ENCODE measurements around the gene TANGO6.
A peak's percentile ranks its signal among the peaks of the same experiment; 100 is the strongest.
"Not testable (repeated sequence)": the region's sequence is repeated elsewhere in the genome, so short reads cannot be mapped to it uniquely, and the experiment has no call there.

Gene TANGO6

DNA sequence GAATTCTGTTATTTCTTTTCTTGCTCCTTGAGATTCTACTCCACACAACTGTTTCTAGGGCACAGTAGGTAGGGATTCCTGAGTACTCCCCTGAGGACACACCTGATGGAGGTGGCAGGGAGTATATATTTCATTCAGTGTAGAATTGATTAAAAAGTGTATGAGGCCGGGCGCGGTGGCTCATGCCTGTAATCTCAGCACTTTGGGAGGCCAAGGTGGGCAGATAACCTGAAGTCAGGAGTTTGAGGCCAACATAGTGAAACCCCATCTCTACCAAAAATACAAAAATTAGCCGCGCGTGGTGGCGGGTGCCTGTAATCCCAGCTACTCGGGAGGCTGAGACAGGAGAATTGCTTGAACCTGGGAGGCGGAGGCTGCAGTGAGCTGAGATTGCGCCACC, 283.5 kb downstream of the TANGO6 start:
- not testable (repeated sequence) for DNase-seq

GRCh38 chr16:69127966-69128510, 284.7 kb downstream of the TANGO6 start:
- no peak for DNase-seq

GRCh38 chr16:69130461-69130860, 287.1 kb downstream of the TANGO6 start:
- DNase-seq, result no peak

DNA sequence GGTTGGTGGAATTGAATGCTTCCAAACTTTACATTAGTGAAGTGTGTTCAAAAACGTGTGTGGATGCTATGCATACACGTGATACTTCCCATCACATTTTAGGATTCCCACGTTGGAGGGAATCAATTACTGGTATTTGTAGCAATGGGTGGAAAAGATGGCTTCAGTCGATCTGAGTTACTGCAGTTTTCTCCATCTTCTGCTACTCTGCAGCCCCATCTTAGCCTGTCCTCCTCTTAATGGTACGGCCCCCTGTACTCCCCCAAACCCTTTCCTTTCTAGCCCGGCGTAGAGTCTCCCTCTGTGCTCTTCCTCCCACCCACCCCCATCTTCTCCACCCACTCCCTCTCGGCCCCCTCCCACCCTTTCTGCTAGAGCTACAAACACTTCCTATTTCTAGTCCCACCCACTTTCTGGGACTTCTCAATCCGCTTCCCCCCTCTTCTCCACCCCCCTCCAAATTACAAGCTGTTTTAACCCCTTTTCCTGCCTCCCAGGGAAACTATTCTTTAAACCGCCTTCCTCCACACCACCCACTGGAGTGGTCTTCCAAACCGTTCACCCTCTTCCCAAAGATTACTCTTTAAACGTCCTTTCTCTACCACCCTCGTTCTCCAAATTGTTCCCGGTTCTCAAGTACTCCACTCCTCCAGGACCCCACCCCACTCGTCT, 288.0 kb downstream of the TANGO6 start:
- DNase-seq, result no peak

DNA sequence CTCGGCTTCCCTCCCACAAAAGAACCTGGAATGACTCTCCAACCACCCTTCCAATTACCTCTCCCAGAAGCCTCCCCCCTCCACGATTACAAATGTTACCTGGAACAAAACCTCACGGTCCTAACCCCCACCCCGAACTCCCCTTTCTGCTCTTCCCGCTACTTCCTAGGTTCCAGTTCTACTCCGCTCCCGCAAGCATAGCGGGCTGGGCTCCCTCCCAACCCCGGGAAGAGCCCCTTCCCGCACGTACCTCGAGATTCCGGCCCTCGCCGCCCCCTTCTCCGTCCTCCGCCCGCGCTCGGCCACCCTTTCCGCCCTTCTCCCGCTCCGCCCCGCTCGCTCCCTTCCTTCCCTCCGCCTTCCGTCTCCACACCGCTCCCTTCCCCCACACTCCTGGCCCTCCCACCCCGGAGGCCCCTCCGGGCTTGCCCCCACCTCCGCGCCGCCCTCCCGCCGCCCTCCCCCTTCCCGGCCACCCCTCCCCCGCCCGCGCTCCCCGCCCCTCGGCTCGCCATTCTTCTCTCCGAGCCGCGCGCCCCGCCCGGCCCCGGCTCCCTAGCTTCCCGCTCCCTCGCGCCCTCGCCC, 288.6 kb downstream of the TANGO6 start:
- DNase-seq, result peak; percentile 46

DNA sequence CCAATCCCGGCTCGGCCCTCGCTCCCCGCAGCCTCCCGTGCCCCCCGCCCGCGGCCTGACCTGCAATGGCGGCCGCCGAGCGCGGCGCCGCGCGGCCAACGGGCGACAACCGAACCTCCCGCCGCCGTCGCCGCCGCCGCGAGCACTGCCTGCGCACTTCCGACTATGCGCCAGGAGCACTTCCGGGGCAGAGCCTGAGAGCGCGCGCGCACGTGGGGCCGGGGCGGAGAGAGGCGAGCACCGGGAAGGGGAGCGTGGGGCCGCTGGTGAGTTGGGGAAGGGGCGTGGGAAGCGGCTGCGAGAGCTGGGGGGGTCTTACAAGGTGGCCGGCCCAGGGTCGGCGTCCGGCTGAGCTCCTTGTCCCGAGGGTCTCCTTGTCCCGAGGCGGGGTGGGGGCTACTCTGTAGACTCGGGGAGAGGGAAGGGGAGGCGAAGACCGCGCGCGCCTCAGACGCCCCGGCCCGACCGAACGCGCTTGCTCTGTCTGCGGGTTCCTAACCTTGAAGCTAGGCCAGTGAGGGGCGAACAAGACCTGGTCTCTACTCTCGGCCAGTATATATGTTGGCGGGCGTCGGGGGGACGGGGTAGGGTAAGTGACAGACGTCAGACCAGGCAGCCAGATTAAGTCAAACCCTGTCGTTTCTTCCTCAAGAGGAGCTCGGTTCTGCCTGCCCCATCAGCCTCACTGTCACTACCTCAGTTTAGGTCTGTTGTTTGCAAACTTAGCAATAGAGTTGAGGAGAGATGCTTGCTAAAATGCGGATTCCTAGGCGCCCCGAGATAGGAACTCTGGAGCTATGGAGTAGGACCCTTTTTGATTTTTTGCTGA, 289.3 kb downstream of the TANGO6 start, which contains the start of the genes CHTF8 and UTP4:
TSS of gene CHTF8 (minus strand) at position 165 of the 829 bp plus-strand sequence. CDS start 11,130 bp downstream, outside the sequence.
TSS of gene UTP4 (plus strand) at position 226 of the 829 bp plus-strand sequence. CDS start 811 bp downstream, outside the sequence.
- DNase-seq, result peak; percentile 63

- DNase-seq, result no peak
Observed at GRCh38 chr16:69133373-69133954, 290.1 kb downstream of the TANGO6 start.

All from kidney glomerular epithelial cell (primary cell).